SU-DHL-6 (cell line): Measurements from ENCODE around the gene EIF4EBP3.

Source experiments
- H2AFZ ChIP-seq: fragments of 200-600 bp; sonication (generic); 2 replicates; pipeline ENCODE4 v1.6.1; 2014; ENCODE audit warnings: low read depth, mild to moderate bottlenecking, moderate library complexity, mixed read lengths, antibody characterized with exemption, low read length; ENCODE audit not compliant: severe bottlenecking
- H3F3A ChIP-seq: fragments of 200-600 bp; shearing (Covaris generic); 2 replicates; pipeline ENCODE4 v1.6.0; 2016; ENCODE audit warnings: antibody characterized with exemption, mild to moderate bottlenecking; ENCODE audit not compliant: insufficient read depth
- H3K27ac ChIP-seq: fragments of 200-600 bp; sonication (generic); 2 replicates; pipeline ENCODE4 v1.5.1; 2016; ENCODE audit warnings: low read depth, mild to moderate bottlenecking, low read length, moderate library complexity, mixed read lengths
- H3K27me3 ChIP-seq: fragments of 200-600 bp; sonication (generic), shearing (Covaris generic); 2 replicates; pipeline ENCODE4 v1.6.0; 2014; ENCODE audit warnings: mild to moderate bottlenecking, low read length
- H3K36me3 ChIP-seq: fragments of 200-600 bp; sonication (generic); 2 replicates; pipeline ENCODE4 v1.6.1; 2014; ENCODE audit warnings: mild to moderate bottlenecking, low read length, mixed read lengths
- H3K4me2 ChIP-seq: fragments of 300-600, 200-600 bp; shearing (Covaris generic), sonication (generic); 2 replicates; pipeline ENCODE4 v1.6.0; 2014; ENCODE audit warnings: low read length, low read depth, mild to moderate bottlenecking; ENCODE audit not compliant: poor library complexity, severe bottlenecking
- H3K4me3 ChIP-seq: fragments of 200-600 bp; sonication (generic); 2 replicates; pipeline ENCODE4 v1.5.1; 2014; ENCODE audit warnings: antibody characterized with exemption, low read length, mild to moderate bottlenecking, mixed read lengths; ENCODE audit not compliant: insufficient read depth, poor library complexity, severe bottlenecking
- H3K79me2 ChIP-seq: fragments of 200-600 bp; sonication (generic); 2 replicates; pipeline ENCODE4 v1.6.1; 2014; ENCODE audit warnings: mild to moderate bottlenecking, low read length, moderate library complexity; ENCODE audit not compliant: insufficient read depth
- H3K9ac ChIP-seq: fragments of 200-600 bp; sonication (generic); 2 replicates; pipeline ENCODE4 v1.7.0; 2014; ENCODE audit warnings: mild to moderate bottlenecking, low read length
- H3K9me2 ChIP-seq: fragments of 200-600 bp; sonication (generic); replicated peaks from 2 replicates; pipeline ENCODE4 v1.6.1; 2014; ENCODE audit warnings: low read length; ENCODE audit not compliant: insufficient read depth
- H3K9me3 ChIP-seq: fragments of 200-600 bp; sonication (generic); 2 replicates; pipeline ENCODE4 v1.6.1; 2014; ENCODE audit warnings: low read length, mixed read lengths; ENCODE audit not compliant: insufficient read depth
- H4K20me1 ChIP-seq: fragments of 200-600 bp; sonication (generic); 2 replicates; pipeline ENCODE4 v1.6.1; 2014; ENCODE audit warnings: low read depth, mild to moderate bottlenecking, antibody characterized with exemption, low read length, moderate library complexity, mixed read lengths
- CTCF ChIP-seq: fragments of 200-600 bp; sonication (generic); IDR thresholded peaks from one replicate; pipeline ENCODE4 v1.5.1; 2017; ENCODE audit warnings: antibody characterized with exemption, mild to moderate bottlenecking, low read length, moderate library complexity; ENCODE audit not compliant: insufficient read depth, poor library complexity, severe bottlenecking
- EZH2phosphoT487 ChIP-seq: fragments of 200-600 bp; sonication (generic), shearing (Covaris generic); conservative IDR thresholded peaks from 2 replicates; pipeline ENCODE4 v1.6.1; 2018; ENCODE audit warnings: mild to moderate bottlenecking, antibody characterized with exemption, low read length, moderate library complexity, mixed read lengths

EIF4EBP3 gene

GRCh38 chr5:140598836-140599235 is 51.4 kb downstream of the EIF4EBP3 start:
- TF ChIP-seq CTCF (no peak), EZH2phosphoT487 (no peak)
- Histone ChIP-seq H3F3A (no peaks in the 10 kb centered on the region), H3K27me3 (no peaks in the 10 kb centered on the region), H2AFZ (no peak overlapping the region), H4K20me1 (no peaks in the 10 kb centered on the region), H3K9me3 (no peaks in the 10 kb centered on the region), H3K36me3 (no peaks in the 10 kb centered on the region), H3K9ac (no peak overlapping the region), H3K4me2 (no peak overlapping the region), H3K79me2 (no peaks in the 10 kb centered on the region), H3K9me2 (no peaks in the 10 kb centered on the region), H3K4me3 (no peak overlapping the region), H3K27ac (no peak overlapping the region)
